Stimulated activated naive B cell treated with anti-CD40 and anti-IgM and Interleukin-4, amounts not matched to agents 10 μg/mL and 1 μg/mL and 100 μg/mL, for 72 hours (primary cell): ENCODE data around the gene FPR1.
"Not testable (repeated sequence)": the region's sequence is repeated elsewhere in the genome, so short reads cannot be mapped to it uniquely, and the experiment has no call there.

ENCODE experiments used
- ATAC-seq, 2 donors: fragments of 150-1000 bp; cut with Tn5 transposase; replicated peaks; 2 replicates each; pipeline ENCODE4 v1.10.0; 2021; ENCODE audit warnings: moderate library complexity in 1 of 2
- DNase-seq: peaks from one replicate; pipeline ENCODE4 v3.0.0; 2021
- H3K27ac Mint-ChIP-seq: one replicate; pipeline ENCODE4 v1.8.0; 2022; ENCODE audit warnings: mild to moderate bottlenecking, mixed read lengths
- H3K27me3 Mint-ChIP-seq, 2 donors: one replicate each; pipeline ENCODE4 v1.8.0; 2022; ENCODE audit warnings: mixed read lengths in 2 of 2
- H3K36me3 Mint-ChIP-seq, 2 donors: one replicate each; pipeline ENCODE4 v1.8.0; 2022; ENCODE audit warnings: mixed read lengths in 2 of 2, mild to moderate bottlenecking in 1 of 2
- H3K4me1 Mint-ChIP-seq, 2 donors: one replicate each; pipeline ENCODE4 v1.8.0; 2022; ENCODE audit warnings: mixed read lengths in 2 of 2, mild to moderate bottlenecking in 1 of 2
- H3K4me3 Mint-ChIP-seq, 2 donors: one replicate each; pipeline ENCODE4 v1.8.0; 2022; ENCODE audit warnings: mild to moderate bottlenecking in 2 of 2, mixed read lengths in 2 of 2, moderate library complexity in 1 of 2
- H3K9me3 Mint-ChIP-seq, 2 donors: one replicate each; pipeline ENCODE4 v1.8.0; 2022; ENCODE audit warnings: mixed read lengths in 2 of 2, mild to moderate bottlenecking in 1 of 2

The FPR1 gene

DNA sequence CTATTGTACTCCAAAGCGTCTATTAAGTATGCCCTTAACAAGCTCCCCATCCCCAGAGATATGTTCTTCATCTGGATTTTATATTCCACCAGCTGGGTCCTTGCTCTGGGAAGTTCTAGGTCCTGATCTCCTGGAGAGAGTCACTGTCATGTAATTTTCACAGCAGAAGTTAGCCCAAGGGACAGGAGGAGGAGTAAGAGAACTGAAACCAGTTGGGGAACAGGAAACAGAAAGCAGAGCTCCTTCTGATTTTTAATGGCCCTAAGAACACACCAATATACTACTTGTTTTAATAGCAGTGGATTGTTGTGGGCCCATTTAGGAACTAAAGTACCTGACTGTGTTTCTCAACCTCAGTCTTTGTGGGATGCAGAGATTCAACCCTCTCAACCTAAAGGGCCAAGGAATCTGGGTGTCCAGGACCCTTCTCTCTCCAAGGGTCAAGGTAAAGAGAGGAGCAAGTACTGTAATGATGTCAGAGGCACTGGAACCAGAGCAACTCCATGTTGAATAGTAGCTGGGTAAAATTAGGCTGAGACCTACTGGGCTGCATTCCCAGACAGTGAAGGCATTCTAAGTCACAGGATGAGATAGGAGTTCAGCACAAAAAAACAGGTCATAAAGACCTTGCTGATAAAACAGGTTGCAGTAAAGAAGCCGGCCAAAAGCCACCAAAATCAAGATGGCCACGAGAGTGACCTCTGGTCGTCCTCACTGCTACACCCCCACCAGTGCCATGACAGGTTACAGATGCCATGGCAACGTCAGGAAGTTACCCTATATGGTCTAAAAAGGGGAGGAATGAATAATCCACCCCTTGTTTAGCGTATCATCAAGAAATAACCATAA is 35.2 kb upstream of the FPR1 start:
- Mint-ChIP-seq H3K36me3 (no peaks in the 10 kb centered on the region), H3K4me3 (no peak overlapping the region), H3K4me1 (peaks cover 0 to 13% of the 10 kb centered on the region in 2 donors), H3K27ac (peak overlapping the region; percentile 57), H3K9me3 (peaks cover 5 to 7% of the 10 kb centered on the region in 2 donors), H3K27me3 (peaks cover 11 to 25% of the 10 kb centered on the region in 2 donors)
- ATAC-seq = no peak
- DNase-seq = no peak

DNA sequence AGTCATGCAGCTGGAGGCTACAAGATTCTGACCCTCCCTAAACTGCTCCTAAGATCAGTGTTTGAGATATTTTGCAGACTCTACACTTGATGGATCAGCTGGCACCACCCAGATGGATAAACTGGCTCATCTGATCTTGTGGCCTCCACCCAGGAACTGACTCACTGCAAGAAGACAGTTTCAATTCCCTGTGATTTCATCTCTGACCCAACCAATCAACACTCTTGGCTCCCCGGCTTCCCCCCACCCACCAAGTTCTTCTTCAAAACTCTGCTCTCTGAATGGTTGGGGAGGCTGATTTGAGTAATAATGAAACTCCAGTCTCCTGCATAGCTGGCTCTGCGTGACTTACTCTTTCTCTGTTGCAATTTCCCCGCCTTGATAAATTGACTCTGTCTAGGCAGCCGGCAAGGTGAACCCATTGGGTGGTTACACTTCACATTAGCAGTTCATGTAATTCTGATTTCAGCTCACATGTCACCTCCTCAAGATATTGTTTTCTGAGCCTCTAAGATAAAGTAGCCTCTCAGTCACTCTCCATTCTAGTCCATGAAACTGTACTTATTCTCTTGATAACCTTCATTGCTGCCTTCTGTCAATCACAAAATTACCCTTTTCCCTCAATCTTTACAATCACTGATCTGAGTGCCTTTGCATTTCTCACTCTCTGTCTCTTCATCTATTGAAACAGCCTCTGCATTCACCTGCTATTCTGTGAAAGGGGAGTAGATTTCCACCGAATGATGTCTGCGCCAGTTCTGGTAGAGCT is 33.4 kb upstream of the FPR1 start:
- peaks cover 5 to 7% of the 10 kb centered on the region in 2 donors for H3K9me3 Mint-ChIP-seq
- ATAC-seq (peak; percentile 92 to 94), DNase-seq (peak; percentile 72)
- H3K27ac Mint-ChIP-seq = no peak overlapping the region
- H3K36me3 Mint-ChIP-seq = no peaks in the 10 kb centered on the region
- peaks cover 2 to 18% of the 10 kb centered on the region in 2 donors for H3K4me1 Mint-ChIP-seq
- peaks cover 8 to 16% of the 10 kb centered on the region in 2 donors for H3K27me3 Mint-ChIP-seq
- no peak overlapping the region for H3K4me3 Mint-ChIP-seq

DNA sequence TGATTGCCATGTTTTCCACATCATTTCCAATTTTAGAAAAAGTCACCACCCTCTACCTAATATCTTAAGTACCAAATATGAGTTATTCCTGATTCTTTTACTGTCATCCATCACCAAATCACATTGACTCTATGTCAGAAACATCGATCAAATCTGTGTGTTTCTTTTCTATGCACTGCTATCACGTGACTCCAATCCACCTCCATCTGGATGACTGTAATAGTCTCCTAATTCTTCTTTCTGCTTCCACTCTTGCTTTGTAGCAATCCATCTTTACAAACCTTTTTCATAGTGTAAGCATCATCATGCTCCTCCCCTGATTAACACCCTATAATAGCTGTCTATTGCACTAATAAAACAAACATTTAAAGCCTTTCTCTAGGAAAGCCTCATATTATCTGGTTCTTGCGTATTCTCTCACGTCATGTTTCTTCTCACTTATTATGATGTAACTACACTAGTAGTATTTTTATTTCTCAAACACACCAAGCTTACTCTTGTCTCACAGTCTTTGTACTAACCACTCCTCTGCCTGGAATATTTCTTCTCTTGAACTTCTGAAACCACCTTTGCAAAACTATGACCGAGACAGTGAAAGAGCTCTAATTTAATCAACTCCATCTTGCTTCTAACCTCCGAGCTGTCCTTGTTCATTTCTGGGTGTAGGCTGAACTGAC is 32.6 kb upstream of the FPR1 start:
- peaks cover 12 to 15% of the 10 kb centered on the region in 2 donors for H3K27me3 Mint-ChIP-seq
- no peak overlapping the region for H3K27ac Mint-ChIP-seq
- no peak overlapping the region for H3K4me3 Mint-ChIP-seq
- peaks cover 5 to 7% of the 10 kb centered on the region in 2 donors for H3K9me3 Mint-ChIP-seq
- no peaks in the 10 kb centered on the region for H3K36me3 Mint-ChIP-seq
- DNase-seq (no peak), ATAC-seq (no peak)
- H3K4me1 Mint-ChIP-seq = peaks cover 4 to 18% of the 10 kb centered on the region in 2 donors

DNA sequence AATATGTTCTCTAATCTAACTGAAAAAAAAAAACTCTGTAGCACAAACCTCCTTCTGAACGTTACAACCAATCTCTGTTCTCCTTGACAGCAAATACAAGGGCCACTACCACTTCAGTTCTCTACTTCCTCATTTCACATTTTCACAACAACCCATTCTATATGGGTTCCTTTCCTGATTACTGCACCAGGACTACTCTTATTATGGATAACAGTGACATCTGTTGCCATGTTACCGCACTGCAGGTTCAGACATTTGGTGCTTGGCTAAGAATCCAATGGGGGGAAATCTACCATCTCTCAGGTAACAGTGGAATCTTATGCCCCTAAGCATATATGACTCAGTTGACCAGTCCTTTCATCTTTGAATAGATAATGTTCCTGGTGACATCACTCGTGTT is 31.7 kb upstream of the FPR1 start:
- H3K4me1 Mint-ChIP-seq = peaks cover 6 to 22% of the 10 kb centered on the region in 2 donors

DNA sequence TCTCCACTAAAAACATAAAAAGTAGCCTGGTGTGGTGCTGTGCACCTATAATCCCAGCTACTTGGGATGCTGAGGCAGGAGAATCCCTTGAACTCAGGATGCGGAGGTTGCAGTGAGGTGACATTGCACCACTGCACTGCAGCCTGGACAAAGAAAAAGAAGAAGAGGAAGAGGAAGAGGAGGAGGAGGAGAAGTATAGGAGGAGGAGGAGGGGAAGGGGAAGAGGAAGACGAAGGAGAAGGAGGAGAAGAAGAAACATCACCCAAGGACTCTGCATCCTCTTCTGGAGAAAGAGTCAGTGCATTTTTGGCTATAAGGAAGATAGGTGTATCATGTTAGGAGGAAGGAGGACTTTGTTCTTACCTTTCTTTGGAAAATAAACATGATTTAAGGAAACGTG is 30.3 kb upstream of the FPR1 start:
- ATAC-seq (no peak), DNase-seq (no peak)
- Mint-ChIP-seq H3K4me1 (peaks cover 12 to 26% of the 10 kb centered on the region in 2 donors), H3K27me3 (peaks cover 24 to 28% of the 10 kb centered on the region in 2 donors), H3K4me3 (no peak overlapping the region), H3K36me3 (no peaks in the 10 kb centered on the region), H3K9me3 (peaks cover 0 to 2% of the 10 kb centered on the region in 2 donors), H3K27ac (no peak overlapping the region)

More for the DNA sequence above, 31.7 kb upstream of the FPR1 start:
- peaks cover 12 to 15% of the 10 kb centered on the region in 2 donors for H3K27me3 Mint-ChIP-seq
- no peak overlapping the region for H3K27ac Mint-ChIP-seq
- no peaks in the 10 kb centered on the region for H3K36me3 Mint-ChIP-seq
- ATAC-seq (peak; percentile 63 to 68), DNase-seq (peak; percentile 9)
- peaks cover 5 to 7% of the 10 kb centered on the region in 2 donors for H3K9me3 Mint-ChIP-seq
- H3K4me3 Mint-ChIP-seq = no peak overlapping the region

DNA sequence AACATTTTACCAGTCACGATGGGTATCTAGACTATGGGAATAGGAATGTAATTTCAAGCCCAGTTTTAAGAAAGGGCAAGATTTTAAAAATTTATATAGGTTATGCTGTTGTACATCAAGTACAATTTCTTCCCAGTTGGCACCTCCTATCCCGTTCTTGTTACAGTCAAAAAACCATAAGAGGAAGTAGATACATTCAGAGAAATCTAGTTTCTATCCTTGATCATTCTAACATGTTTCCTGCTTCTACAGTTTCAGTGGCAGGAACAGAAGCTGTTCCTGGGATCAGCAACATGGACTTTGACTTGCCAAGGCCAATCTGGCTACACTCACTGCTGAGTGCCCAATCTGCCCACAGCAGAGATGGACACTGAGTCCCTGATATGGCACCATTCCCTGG is 28.6 kb upstream of the FPR1 start:
- Mint-ChIP-seq H3K27me3 (peaks cover 37 to 39% of the 10 kb centered on the region in 2 donors), H3K27ac (no peak overlapping the region), H3K4me1 (peaks cover 12 to 21% of the 10 kb centered on the region in 2 donors), H3K9me3 (peaks cover 0 to 1% of the 10 kb centered on the region in 2 donors), H3K36me3 (no peaks in the 10 kb centered on the region), H3K4me3 (no peak overlapping the region)
- ATAC-seq (no peak), DNase-seq (no peak)

DNA sequence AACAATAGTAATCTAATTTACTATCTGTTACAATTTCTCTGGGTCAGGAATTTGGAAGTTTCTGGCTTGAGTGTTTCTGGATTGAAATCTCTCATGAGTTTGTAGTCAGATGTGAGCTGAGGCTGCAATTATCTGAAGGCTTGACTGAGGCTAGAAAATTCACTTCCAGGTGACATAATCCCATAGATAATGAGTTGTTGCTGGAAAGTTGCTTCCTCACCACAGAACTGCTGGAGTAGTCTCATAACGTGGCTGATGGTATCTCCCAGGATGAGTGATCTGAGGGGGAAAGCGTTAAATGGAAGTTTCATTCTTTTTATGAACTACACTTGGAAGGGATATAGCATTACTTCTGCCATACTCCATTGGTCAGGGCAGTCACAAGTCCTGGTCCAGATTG is 28.0 kb upstream of the FPR1 start:
- H3K36me3 Mint-ChIP-seq = no peaks in the 10 kb centered on the region
- H3K4me1 Mint-ChIP-seq = peaks cover 12 to 21% of the 10 kb centered on the region in 2 donors
- DNase-seq = no peak
- peaks cover 42 to 44% of the 10 kb centered on the region in 2 donors for H3K27me3 Mint-ChIP-seq
- H3K27ac Mint-ChIP-seq = no peak overlapping the region
- H3K4me3 Mint-ChIP-seq = no peak overlapping the region
- peaks cover 0 to 1% of the 10 kb centered on the region in 2 donors for H3K9me3 Mint-ChIP-seq
- no peak for ATAC-seq

DNA sequence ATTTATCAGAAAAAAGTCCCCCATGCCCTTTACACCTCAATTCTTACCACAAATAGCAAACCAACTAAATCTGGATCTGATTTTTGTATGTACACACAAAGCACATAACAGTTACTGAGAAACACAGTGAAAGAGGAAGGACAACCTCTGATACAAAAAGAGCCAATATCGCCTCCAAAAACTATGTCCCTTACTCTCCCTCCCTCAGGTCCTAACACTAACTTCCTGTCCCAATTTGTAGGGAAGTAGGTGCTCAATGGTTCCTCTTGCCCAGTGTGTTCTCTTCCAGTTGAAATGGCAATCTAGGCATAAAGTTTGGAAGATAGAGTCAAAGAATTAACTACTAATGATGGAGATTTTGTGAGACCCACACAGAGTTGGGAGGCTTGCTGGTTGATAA is 27.5 kb upstream of the FPR1 start:
- Mint-ChIP-seq H3K4me1 (peaks cover 12 to 21% of the 10 kb centered on the region in 2 donors), H3K36me3 (no peaks in the 10 kb centered on the region), H3K4me3 (no peak overlapping the region), H3K27ac (no peak overlapping the region), H3K27me3 (peaks cover 46 to 47% of the 10 kb centered on the region in 2 donors), H3K9me3 (peaks cover 0 to 1% of the 10 kb centered on the region in 2 donors)
- DNase-seq (no peak), ATAC-seq (peak in 1 of 2 donors; percentile 63)

DNA sequence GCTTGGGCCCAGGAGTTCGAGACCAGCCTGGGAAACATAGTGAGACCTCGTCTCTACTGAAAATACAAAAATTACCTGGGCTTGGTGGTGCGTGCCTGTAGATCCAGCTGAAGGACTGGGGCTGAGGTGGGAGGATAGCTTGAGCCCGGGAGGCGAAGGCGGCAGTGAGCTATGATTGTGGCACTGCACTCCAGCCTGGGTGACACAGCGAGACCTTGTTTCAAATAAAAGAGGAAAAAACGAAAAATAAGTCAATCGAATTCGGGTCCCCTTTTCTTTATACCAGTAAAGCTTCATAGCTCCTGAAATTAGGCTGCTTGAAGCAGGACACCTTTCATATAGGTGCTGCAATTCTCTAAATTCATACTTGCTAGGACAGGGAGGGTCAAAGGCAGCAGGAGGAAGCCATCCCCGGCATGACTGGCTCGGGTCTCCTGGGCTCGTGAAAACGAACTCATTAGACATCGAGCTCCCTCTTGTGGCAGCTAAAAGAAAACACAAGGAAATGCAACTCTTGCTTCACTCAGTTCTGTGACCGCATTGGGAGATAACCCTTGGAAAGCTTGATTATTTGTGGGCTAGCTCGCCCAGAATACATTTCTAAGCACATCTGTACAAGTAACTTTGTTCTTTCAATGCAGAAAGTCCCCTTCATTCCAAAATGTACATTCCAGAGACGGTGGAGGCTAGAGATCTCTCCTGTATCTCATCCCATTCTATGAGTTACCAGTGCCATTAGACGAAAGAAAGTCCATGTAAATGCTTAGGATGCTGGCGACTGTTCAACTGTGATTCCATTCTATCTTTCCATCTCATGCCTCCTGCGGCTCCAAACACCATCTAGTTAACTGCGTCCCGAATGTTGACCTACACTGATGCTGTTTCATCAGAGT is 26.1 kb upstream of the FPR1 start:
- peak; percentile 60 to 72 for ATAC-seq
- H3K9me3 Mint-ChIP-seq = peaks cover 5% of the 10 kb centered on the region in 2 donors
- peak overlapping the region in 1 of 2 donors; percentile 32 for H3K4me3 Mint-ChIP-seq
- peak; percentile 23 for DNase-seq
- H3K27me3 Mint-ChIP-seq = peaks cover 53 to 54% of the 10 kb centered on the region in 2 donors
- H3K36me3 Mint-ChIP-seq = peaks cover 0 to 3% of the 10 kb centered on the region in 2 donors
- H3K4me1 Mint-ChIP-seq = peaks cover 12 to 21% of the 10 kb centered on the region in 2 donors
- no peak overlapping the region for H3K27ac Mint-ChIP-seq

DNA sequence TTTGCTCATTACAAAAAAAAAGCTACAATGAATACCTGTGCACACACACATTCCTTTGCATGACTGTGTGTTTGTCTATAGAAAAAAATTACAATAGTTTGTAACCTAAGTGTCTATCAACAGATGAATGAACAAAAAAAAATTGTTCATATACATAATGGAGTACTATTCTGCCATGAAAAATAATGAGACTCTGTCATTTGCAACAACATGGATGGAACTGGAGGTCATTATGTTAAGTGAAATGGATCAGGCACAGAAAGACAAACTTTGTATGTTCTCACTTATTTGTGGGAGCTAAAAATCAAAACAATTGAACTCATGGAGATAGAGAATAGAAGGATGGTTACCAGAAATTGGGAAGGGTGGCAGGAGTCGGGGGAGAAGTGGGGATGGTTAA is 24.9 kb upstream of the FPR1 start:
- DNase-seq, H3K4me3 Mint-ChIP-seq, ATAC-seq, H3K36me3 Mint-ChIP-seq, H3K9me3 Mint-ChIP-seq, H3K27ac Mint-ChIP-seq: not testable (repeated sequence)
- Mint-ChIP-seq H3K27me3 (peaks cover 51 to 58% of the 10 kb centered on the region in 2 donors), H3K4me1 (peaks cover 13 to 23% of the 10 kb centered on the region in 2 donors)

DNA sequence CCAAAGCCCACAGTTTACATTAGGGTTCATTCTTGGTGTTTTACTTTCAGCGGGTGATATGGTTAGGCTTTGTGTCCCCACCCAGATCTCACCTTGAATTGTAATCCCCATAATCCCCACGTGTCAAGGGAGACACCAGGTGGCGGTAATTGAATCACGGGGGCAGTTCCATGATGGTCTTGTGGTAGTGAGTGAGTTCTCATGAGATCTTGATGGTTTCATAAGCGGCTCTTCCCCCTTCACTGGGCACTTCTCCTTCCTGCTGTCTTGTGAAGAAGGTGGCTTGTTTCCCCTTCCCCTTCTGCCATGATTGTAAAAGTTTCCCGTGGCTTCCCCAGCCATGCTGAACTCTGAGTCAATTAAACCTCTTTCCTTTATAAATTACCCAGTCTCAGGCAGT is 21.3 kb upstream of the FPR1 start:
- ATAC-seq = no peak
- Mint-ChIP-seq H3K27ac (no peak overlapping the region), H3K27me3 (peaks cover 60 to 63% of the 10 kb centered on the region in 2 donors)

DNA sequence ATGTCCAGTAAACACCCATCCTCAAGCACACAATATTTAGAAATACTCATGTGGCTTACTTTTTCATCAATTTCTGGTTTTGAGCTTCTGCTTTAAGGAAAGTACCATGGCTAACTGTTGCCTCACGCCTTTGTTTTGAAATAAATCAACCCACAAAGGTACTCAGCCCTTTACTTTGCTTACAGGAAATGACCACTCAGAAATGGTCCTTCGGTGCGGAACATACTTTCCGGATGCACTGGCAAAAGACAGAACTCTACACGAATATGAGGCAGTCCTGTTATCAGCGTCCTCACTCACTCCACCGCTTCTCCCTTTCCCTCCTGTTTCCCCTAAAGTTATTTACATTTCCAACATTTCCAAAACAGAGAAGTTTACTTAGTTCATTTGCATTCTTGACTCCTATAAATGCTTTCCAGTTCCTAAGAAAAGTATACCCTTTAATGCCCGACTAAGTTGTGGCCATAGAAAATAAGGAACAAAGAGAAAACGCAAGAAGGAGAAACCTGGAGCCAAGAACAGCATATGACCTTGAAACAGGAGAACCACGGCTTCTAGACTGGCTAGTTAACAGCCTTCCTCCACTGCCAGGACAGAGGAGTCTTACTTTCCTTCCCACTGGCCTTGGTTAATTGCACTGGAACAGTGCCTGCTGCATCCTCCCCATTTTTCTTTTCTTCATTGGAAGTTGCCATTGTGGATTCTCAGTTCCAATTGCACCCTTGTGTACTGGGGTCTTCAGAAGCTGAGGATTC is 19.9 kb upstream of the FPR1 start:
- Mint-ChIP-seq H3K27ac (no peak overlapping the region), H3K36me3 (peaks cover 0 to 3% of the 10 kb centered on the region in 2 donors), H3K27me3 (peaks cover 48 to 51% of the 10 kb centered on the region in 2 donors), H3K9me3 (peaks cover 5 to 7% of the 10 kb centered on the region in 2 donors), H3K4me3 (no peak overlapping the region), H3K4me1 (peaks cover 3 to 5% of the 10 kb centered on the region in 2 donors)
- ATAC-seq (peak in 1 of 2 donors; percentile 39), DNase-seq (no peak)

More for the DNA sequence above, 21.3 kb upstream of the FPR1 start:
- no peak for DNase-seq
- H3K9me3 Mint-ChIP-seq = peaks cover 6 to 7% of the 10 kb centered on the region in 2 donors
- H3K4me1 Mint-ChIP-seq = peaks cover 5 to 13% of the 10 kb centered on the region in 2 donors
- no peak overlapping the region for H3K4me3 Mint-ChIP-seq
- peaks cover 0 to 3% of the 10 kb centered on the region in 2 donors for H3K36me3 Mint-ChIP-seq

DNA sequence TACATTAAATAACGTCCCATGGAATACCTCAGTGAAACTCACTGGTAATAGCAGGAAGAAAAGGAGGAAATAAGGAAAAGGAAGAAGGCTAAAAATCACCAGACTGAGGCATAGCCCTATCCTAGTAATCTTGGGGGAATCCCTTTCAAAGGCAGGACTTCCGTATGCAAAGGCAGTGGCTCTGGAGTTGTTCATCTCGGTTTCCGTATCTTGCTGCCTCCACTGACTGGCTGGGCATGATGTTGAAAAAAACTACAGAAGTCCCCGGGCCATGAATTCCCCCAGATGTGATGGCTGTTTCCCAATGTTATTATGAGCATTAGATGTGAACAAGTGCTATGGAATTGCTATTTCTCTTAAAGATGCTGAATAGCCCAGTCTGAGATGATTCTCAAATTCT is 14.8 kb upstream of the FPR1 start:
- H3K4me3 Mint-ChIP-seq = no peak overlapping the region
- H3K36me3 Mint-ChIP-seq = peaks cover 0 to 2% of the 10 kb centered on the region in 2 donors
- ATAC-seq (no peak), DNase-seq (no peak)
- peaks cover 48 to 56% of the 10 kb centered on the region in 2 donors for H3K27me3 Mint-ChIP-seq
- H3K9me3 Mint-ChIP-seq = no peaks in the 10 kb centered on the region
- peaks cover 4 to 16% of the 10 kb centered on the region in 2 donors for H3K4me1 Mint-ChIP-seq
- H3K27ac Mint-ChIP-seq = no peak overlapping the region
